Astrocyte (in vitro differentiated cells and primary cell): Measurements from ENCODE around the gene PI4KB.

Source experiments
- CTCF ChIP-seq: IDR thresholded peaks from 2 replicates; pipeline ENCODE4 v1.5.1; 2011; ENCODE audit warnings: low read depth, mild to moderate bottlenecking, inconsistent platforms, low read length, moderate library complexity; ENCODE audit not compliant: insufficient read depth
- EZH2 ChIP-seq: IDR thresholded peaks from 2 replicates; pipeline ENCODE4 v1.6.1; 2012; ENCODE audit warnings: mild to moderate bottlenecking, low read length, inconsistent platforms; ENCODE audit not compliant: insufficient read depth

DNA sequence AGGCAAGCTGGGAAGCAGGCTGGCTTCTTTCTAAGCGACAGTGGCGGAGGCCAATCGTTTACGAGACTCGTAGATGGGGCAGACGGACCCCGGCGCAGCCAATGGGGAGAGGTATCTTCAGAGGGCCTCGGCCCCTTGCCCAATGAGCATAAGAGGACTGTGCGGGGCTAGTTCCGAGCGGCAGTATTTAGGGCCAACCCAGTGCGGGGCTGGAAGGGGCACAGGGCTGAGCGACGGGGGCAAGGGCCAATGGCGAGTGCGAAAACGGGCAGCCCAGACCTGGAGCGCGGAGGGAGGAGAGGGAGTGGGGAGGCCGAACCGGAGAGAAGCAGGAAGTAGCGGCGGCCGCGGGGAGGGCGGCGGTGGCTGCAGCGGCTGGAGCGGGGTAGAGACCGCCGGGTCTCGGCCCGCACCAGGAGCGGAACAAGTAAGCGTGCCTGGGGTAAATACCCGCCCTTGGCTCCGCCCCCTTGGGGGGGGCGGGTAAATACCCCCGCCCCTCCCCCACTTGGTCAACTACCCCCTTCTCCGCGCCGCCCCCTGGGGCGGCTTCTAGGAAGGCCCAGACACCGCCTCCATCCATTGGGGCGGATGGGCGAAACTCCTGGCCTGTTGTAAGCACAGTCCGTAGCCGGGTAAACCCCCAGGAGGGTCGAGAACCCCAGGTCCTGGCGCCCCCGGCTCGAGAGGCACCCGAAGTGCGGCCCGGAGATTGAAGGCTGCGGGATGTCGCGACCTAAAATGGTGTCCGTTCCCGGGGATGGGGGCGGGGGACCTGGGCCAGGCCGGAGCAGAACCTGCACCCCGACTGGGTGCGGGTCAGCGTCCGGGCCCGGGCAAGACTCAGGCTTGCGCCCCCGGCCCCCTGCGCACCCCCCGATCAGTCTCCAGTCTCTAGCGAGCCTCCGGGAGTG is 45.0 kb downstream of the PI4KB start, which contains the start of gene ZNF687:
- TF ChIP-seq CTCF: no peak
- no peak for TF ChIP-seq EZH2
